GM03348 (cell line): ENCODE data around the gene LPIN1.

Experiments
- DNase-seq: peaks from one replicate; pipeline ENCODE4 v3.0.0; 2012; ENCODE audit warnings: low spot score

LPIN1 gene

DNA sequence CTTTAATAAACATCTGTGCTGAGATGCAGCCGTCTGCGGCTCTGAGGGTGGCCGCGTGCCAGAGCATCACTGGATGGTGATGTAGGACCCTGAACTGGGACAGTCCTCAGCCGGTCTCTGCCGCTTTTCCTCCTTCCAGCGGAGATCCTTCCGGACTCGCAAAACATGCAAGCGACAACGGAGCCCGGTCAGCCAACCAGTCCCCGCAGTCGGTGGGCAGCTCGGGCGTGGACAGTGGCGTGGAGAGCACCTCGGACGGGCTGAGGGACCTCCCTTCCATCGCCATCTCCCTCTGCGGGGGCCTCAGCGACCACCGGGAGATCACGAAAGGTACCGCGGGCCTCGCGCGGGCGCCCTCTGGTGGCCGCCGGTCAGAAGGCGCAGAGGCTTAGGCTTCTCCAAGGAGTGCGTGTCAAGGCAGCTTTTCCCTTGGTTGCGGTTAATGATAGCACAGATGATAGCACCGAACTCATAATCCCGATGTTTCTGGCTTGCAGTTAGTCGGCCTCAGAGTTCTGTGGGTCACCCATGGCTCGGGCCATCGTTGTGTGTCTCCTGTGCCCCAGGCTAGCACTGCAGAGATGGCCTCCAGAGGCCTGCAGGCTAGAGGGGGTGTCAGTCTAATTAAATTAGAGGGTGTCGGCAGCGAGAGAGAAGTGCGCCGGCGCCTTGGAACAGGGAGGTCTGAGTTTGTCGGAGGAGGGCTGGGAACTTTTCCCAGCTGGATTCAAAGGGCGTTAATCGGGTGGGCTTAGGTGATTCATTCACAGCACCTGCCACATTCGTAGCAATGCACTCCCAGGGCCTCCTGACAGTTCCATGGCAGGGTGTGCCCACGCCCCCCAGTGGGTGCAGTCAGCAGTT is 38.5 kb downstream of the LPIN1 start:
- peak; percentile 80 for DNase-seq

DNA sequence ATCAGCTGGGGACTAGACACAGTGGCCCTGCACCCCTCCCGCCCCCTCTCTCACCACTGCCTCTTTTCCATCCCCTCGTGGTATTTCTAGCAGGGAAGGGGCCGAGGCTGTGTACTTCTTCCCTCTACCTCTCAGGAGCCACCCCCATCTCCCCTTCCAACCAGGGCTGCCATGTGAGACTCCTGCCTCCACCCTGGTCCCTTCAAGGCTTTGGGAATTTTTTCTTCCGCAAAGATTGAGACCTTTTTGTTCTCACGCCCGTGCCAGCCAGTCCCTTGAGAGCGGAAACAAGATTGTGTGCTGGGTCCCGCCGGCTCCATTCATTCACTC is 39.1 kb downstream of the LPIN1 start:
- DNase-seq = no peak

DNA sequence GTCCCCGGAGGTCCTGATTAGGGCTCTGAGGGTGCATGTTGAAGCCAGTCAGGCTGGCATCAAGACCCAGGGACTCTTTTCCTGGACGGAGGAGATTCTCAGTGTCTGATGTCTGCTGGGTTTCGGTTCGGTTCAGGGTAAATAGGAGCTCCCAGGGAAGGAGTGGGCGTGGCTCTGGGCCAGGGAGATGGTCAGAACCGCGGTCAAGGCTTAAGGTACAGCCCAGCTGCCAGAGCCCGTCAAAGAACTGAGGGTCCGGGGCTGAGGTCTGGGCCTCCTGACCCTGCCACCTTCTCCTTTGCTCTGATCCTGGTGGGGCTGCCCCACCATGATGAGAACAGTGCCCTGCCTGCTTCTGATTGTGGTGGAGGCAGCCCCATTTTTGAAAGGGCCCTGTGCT is 39.8 kb downstream of the LPIN1 start:
- no peak for DNase-seq

DNA sequence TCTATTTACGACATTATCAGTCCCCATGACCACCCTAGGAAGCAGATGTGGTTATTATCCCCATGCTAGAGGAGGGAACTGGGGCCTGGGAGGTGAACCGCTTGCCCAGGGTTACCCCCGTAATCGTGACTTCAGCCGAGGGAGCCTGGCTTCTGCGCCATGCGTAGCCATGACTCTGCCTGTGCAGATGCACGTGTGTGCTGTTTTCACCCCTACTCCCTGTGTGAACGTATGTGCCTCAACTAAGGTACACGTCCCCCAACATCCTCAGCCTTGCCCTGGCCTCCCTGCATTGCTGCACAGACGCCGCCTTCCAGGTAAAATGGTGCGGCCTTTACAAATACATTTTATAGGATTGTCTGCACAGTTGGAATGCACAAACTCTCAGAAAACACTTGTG is 40.2 kb downstream of the LPIN1 start:
- no peak for DNase-seq

DNA sequence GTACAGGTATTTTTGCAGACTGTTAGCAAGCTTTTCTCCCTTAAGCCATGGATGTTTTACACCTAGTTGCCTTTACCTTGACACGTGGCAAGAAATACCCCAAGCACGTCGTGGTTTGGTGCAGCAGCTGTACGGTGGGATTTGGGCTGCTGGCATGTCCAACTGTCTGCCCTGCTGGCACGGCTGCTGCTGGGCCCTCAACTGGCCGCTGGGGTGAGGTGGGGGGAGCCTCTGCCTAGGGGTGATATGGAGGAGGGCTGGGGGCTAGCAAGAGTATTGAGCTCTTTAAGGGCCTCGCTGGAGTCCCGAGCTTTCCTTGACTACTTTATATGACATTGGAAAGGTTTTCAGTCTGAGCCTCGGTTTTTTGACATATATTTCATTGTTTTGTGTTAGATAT is 41.6 kb downstream of the LPIN1 start:
- no peak for DNase-seq

DNA sequence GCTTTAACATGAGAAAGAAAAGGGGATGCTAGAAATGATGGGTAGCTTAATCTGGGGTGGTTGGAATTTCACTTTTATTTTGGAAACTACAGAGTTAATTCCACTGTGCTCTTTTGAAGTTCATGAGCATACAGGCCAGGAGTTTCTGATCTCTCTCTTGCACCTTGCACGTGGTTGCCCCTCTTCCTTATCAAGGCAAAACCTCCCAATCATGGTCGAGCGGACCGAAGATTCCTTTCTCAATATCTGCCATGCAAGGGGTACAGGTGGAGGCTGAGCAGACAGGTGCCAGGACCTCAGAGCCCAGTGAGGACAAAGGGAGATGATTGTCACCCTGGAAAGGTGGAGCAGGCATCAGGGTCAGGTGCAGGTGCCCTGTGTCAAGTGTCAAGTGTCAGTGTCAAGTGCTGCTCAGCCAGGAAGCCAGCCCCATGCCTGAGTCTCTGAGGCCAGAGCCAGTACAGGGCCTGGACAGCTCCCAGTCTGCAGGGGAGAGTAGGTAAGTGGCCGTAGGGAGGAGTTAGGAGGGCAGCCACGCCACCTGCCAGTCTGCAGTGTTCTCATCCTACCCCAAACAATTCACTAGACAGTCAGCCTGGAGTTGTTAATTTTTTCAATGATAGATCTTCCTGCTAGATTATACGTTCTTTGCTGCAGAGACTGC is 42.2 kb downstream of the LPIN1 start:
- DNase-seq = no peak

DNA sequence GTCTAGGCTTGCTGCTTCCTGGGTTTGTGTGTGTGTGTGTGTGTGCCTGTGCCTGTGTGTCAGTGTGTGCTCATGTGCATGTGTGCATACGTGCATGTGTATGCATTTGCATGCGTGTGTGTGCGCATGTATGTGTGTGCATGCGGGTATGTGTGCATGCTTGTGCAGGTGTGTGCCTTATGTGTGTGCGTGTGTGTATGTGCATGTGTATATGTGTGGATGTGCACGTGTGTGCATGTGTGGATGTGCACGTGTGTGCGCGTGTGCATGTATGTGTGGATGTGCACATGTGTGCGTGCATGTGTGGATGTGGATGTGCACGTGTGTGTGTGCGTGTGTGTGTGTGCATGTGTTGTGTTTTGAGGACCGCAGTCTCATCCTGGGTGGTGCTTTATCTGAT is 42.8 kb downstream of the LPIN1 start:
- DNase-seq = no peak

DNA sequence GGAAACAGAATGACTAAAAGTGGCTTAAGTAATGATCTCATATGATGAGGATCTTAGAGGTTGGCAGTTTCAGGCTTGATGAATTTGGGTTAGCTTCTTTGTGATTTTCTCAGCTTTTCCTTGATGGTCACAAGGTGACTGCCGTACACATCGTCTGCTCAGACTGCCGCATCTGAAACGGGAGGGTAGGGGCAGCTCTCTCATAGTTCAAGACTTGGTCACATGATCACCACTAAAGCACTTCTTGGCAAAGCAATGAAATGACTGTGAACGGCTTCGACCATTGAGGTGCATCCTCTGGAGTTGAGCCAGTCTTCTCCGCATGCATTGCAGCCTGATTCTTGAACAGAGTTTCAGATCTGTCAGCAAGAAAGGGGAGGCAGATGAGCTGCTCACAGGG is 43.8 kb downstream of the LPIN1 start:
- DNase-seq = no peak

DNA sequence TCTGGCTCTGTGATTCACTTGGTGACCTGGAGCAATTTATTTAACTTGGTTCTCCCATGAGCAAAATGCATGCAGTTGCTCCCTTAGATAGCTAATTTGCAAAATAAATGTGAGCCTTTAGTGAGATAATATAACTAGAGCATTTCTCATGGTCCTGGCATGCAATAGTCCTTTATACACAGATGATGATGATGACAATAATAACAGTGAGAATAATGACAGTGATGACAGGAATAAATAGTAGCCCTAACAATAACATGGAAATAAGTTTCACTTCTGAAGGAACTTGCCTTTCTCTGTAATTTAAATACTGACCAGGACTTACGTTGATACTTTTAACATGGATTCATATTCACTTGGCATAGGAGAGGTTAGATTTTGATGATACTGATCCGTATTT is 49.2 kb downstream of the LPIN1 start:
- no peak for DNase-seq

DNA sequence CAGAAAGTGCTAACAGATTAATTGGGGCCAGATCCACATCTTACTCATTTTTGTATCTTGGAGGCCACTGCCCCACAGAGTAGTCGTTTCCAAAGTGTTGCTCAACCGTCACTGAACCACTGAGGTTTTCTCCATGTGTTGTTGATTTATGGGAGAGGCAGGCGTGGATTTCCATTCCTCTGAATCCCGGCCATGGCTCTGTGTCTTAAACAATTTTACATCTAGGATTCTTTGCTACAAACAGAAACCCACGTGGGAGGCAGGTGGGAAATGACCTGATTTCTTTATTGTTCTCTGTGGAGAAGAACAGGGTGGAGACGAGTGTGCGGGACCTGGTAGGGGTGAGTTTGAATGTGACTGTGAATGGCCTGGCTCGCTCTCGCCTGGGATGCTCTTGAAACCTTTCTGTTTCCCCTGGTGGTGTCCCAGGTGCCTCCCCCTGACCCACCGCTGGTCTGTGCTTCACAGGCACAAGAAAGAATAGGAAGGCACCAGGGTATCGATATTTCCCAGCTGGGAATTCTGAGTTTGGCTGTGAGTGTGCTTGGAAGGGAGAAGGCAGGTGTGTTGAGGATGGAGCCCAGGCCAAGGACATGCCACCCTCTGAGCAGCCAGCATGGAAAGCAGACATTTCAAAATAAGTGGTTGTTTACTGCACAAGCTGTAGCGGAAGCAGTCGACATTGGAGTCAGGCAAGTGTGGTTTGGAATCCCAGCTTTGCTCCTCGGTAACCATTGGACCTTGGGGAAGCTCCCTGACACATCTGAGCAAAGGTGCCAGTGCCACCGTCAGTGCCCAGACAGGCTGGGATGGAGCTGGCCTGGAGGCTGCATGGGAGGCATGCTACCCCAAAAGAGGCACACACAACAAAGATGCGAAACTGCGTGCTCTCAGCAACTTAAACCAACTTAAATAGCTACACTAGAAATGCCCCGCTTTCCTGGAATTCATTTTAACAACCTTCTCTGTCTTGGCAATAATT is 50.0 kb downstream of the LPIN1 start:
- DNase-seq = peak; percentile 92

DNA sequence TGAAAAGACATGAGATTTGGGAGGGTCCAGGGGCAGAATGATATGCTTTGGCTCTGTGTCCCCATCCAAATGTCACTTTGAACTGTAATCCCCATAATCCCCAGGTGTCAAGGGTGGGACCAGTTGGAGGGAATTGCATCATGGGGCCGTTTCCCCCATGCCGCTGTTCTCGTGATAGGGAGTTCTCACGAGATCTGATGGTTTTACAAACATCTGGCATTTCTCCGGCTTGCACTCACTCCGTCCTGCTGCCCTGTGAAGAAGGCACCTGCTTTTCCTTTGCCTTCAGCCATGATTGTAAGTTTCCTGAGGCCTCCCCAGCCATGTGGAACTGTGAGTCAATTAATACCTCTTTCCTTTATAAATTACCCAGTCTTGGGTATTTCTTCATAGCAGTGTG is 51.4 kb downstream of the LPIN1 start:
- DNase-seq = no peak

DNA sequence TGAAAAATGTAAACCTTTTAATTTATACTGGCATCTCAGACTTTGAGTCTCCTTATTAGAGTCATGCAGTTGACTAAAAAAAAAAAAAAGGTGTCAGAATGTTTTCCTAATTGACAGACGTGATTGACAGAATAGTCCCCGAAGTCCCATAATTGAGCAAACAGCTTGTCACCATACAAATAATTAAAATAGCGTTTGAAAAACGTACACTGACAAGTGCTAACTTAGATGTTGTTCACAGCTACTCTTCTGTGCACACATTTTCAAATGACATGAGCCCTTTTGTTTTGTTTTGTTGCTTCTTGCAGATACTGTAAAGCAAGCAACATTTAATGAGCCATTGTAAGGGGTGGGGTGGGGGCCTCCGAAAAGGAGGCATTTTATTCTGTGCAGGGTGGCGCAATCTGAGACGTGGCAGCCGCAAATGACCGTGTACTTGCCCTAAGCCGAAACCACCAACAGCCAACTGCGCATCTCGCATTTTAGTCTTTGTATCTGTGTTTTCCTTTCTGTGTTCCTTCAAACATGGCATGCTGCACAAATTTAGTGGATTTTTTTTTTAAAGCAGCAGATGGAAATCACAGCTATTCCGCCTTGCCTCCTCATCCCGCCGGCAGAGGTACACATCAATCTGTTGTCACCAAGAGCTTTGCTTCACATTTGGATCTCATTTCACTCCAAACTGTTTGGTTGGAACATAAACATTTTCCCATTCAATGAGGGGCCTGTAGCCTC is 52.4 kb downstream of the LPIN1 start:
- no peak for DNase-seq

DNA sequence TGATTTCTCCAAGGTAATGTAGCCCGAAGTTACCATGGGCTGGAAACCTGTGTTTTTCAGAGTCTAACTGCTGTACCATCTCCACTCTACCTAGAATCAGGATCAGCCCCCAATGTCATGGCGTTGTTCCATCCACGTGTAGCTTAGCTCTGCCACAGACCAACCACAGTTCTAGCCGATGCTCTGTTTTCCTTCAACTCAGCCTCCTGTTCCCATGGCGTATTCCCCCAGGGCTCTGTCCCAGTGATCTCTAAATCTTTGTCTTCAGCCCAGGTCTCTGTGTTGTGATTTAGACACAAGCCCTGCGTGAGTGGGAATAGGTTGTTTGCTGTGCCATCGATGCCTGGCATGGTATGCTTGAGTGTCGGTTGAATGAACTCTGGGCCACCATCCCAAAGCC is 53.4 kb downstream of the LPIN1 start:
- DNase-seq = no peak

DNA sequence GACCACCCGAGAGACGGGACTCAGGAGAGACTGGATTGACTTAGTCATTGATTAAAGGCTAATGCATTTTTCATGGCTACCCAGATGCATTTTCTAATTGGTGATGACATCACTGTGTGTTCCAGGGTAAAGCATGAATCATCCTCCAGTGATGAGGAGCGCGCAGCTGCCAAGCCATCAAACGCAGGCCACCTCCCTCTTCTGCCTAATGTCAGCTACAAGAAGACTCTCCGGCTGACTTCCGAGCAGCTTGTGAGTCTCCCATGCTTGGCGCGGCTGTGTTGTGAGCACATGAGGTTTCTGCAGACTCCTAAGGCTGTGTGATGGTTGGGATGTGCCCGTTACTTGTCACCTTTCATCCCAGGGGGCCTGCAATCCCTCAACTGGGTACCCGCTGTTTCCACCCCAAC is 56.4 kb downstream of the LPIN1 start:
- no peak for DNase-seq

DNA sequence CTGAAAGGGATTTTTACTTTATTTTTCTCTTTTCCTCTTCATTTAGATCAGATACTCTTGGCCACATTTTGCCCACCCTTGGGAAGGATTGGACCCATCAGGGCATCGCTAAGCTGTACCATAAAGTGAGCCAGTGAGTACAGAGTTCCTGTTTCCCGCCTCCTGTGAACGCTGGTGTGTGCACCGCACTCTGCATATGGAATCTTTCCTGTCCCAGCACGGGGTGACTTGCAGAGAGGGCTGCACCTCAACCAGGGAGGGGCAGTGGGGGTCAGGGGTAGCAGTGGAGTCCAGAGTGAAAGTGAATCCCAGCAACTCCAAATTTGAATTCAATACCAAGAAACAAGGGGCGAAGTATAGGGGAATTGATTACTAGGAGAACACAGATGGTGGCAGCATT is 58.6 kb downstream of the LPIN1 start:
- DNase-seq = no peak

DNA sequence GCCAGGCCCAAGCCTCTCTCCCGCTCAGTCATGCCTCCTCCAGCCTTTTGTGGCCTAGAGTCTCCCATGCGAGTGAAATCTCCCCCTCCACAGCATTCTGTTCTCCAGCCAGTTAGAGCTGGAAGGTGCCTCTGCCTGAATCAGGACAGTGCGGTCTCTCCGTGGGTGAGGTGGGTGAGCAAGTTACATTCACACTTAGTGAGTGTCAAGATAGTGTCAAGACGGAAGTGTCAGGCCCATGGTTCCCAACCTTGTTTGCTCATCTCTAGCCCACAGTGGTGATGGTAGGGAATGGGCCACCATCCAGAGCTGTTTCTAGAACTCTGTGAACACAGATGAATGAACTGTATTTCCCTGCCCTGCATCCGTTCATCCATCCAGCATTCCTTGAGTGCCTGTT is 59.5 kb downstream of the LPIN1 start:
- no peak for DNase-seq

DNA sequence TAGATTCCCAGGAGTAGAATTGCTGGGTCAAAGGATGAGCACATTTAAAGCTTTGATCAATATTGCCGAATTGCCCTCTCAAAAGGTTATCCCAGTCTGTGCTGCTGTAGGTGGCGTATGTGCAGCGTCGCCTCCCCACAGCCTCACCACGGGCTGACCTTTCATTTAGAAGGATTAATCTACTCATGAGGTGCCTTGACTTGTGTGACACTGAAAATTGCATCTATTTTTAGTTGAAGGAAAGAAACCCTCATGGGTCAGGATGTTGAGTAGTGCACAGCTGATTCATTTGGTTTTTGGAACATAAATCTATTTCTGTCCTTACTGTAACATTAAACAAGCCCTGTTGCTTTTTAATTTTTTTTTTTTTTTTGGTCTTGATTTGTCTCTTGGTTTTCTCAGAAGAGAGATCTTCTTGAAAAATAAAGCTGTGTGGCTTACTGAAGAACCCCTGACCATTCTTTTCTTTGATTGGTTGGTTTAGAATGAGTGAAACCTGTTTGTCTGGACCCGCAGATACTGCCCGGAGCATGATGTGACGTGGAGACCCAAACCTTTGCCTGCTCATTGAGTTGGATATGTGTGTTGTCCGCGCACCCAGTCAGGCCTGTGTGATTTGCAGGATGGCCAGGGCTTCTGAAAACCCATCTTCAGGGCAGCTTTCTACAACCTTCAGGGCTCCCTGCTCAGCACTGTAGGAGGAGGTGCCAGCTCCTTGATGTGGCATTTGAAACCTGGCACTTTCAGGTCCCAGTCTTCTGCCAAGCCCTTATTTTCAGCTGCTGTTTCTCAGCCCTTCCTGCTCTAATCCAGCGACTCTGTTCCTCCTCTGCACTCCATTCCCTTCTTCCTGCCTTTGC is 61.0 kb downstream of the LPIN1 start:
- no peak for DNase-seq

DNA sequence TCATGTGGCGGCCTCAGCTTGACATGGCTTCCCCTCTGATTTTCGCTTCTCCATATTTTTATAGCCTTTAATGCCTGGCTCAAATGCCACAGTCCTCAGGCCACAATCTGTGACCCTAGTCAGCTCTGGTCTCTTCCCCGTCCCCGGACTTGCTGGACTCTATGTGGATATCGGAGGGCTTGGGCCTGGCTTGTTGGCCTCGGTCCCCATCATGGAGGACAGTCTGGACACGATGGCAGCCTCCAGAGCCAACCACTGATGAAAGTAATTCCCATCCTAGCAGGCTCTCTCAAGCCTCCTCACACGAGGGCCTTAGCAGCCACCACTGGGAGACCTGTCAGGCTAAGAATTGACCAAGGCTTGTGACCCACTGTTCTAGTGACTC is 61.6 kb downstream of the LPIN1 start:
- DNase-seq = no peak

DNA sequence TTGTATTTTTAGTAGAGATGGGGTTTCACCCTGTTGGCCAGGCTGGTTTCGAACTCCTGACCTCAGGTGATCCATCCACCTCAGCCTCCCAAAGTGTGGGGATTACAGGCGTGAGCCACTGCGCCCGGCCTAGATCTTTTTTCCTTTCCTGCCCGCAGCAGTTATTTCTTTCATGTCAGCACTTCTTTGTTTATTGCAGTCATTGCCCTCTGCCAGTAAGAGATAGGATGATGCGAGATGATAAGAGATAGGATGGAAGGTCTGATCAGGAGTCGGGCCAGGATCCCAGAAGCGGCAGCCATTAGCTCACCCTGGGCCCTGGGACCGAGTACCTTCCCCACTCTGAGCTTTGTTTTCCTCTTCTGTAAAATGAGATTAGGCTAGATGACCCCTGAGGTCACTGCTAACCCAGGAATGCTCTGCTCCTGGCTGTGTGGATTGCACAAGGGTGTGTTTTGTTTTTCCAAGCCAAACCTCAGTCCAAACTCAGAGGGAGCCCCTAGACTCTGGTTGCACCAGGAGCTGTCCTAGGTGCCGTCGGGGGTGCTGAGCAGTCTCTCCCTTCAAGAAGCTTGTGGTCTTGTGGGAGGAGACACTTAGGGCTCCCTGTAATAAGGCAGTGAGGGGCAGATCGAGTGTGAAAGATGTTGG is 63.3 kb downstream of the LPIN1 start:
- DNase-seq = no peak

DNA sequence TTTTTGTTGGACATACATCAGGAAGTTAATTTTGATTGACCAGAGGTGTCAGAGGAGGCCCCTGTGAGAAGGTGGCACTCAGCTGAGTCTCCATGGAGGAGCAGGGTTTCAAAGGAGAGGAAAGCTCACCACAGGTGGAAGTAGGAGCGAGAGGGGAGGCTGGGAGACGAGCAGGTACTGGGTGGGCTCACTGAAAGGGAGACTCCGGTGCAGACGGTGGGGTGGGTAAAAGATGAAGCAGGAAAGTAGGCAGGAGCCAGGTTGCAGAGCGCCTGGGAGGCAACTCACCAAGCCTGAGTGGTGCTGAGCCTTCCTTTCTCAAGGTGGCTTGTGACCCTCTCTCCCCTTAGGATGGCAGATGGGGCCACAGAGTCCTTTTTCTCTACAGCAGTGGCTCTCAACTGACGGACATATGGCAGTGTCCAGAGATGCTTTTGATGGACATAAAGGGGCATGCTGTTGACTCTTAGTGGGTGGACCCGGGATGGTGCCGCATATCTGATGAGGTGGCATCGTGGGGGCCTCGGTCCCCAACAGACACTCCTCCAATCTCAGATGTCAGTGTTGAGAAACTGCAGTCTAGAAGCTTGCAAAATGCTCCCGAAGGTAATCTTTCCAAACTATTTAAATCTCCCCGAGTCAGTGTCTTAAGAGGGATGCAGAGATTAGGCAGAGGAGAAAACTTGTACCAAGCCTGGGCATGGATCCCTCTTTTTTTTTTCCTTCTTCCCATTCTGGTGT is 64.0 kb downstream of the LPIN1 start:
- DNase-seq = no peak
